GM23338 (cell line): Measurements from ENCODE around the gene MAS1L. TPM values are rescaled to one million over a fixed set of nuclear protein-coding genes. Genes with fewer than 3 reads are reported as not detected.
"Not testable (repeated sequence)": the region's sequence is repeated elsewhere in the genome, so short reads cannot be mapped to it uniquely, and the experiment has no call there.

Experiments
- ATAC-seq: fragments of 200-7000 bp; cut with Tn5 transposase; 3 replicates; pipeline ENCODE4 v1.9.1; 2020
- DNase-seq: peaks from one replicate; pipeline ENCODE4 v3.0.0-alpha.2; 2015; ENCODE audit warnings: low spot score
- H2AFZ ChIP-seq: fragments of 200-600 bp; sonication (generic); 2 replicates; pipeline ENCODE4 v1.8.0; 2016; ENCODE audit warnings: antibody characterized with exemption, mild to moderate bottlenecking, moderate library complexity
- H3F3A ChIP-seq: fragments of 200-600 bp; sonication (generic); replicated peaks from 2 replicates; pipeline ENCODE4 v1.8.0; 2017; ENCODE audit warnings: antibody characterized with exemption, mixed run types, low read depth
- H3K27ac ChIP-seq: fragments of 200-600 bp; sonication (generic); 2 replicates; pipeline ENCODE4 v1.6.1; 2016; ENCODE audit warnings: low read depth
- H3K27me3 ChIP-seq: fragments of 200-600 bp; sonication (generic); 2 replicates; pipeline ENCODE4 v1.8.0; 2016; ENCODE audit warnings: mild to moderate bottlenecking, mixed run types, moderate library complexity; ENCODE audit not compliant: insufficient read depth
- H3K36me3 ChIP-seq: fragments of 200-600 bp; sonication (generic); 2 replicates; pipeline ENCODE4 v1.8.0; 2016; ENCODE audit warnings: mild to moderate bottlenecking; ENCODE audit not compliant: insufficient read depth
- H3K4me1 ChIP-seq: fragments of 200-600 bp; sonication (generic); 2 replicates; pipeline ENCODE4 v1.8.0; 2016; ENCODE audit warnings: mild to moderate bottlenecking, moderate library complexity; ENCODE audit not compliant: insufficient read depth
- H3K4me2 ChIP-seq: fragments of 200-600 bp; sonication (generic); 2 replicates; pipeline ENCODE4 v1.7.1; 2017; ENCODE audit warnings: mixed run types
- H3K4me3 ChIP-seq: fragments of 200-600 bp; sonication (generic); 2 replicates; pipeline ENCODE4 v1.6.1; 2016; ENCODE audit warnings: mixed run types
- H3K79me2 ChIP-seq: fragments of 200-600 bp; sonication (generic); replicated peaks from 2 replicates; pipeline ENCODE4 v1.8.0; 2017; ENCODE audit warnings: mild to moderate bottlenecking; ENCODE audit not compliant: insufficient read depth
- H3K9me2 ChIP-seq: fragments of 200-600 bp; sonication (generic); 2 replicates; pipeline ENCODE4 v1.8.0; 2017; ENCODE audit not compliant: insufficient read depth
- H4K20me1 ChIP-seq: fragments of 200-600 bp; sonication (generic); replicated peaks from 2 replicates; pipeline ENCODE4 v1.8.0; 2017; ENCODE audit warnings: mild to moderate bottlenecking; ENCODE audit not compliant: insufficient read depth
- H3K27ac Mint-ChIP-seq: 2 replicates; pipeline ENCODE4 v1.8.0; 2020; ENCODE audit warnings: inconsistent platforms, mild to moderate bottlenecking, moderate library complexity, mixed read lengths
- H3K27me3 Mint-ChIP-seq: 3 replicates; pipeline ENCODE4 v1.8.0; 2022; ENCODE audit warnings: low read depth, mild to moderate bottlenecking, moderate library complexity, mixed read lengths, inconsistent platforms; ENCODE audit not compliant: insufficient read depth, poor library complexity
- H3K36me3 Mint-ChIP-seq: 3 replicates; pipeline ENCODE4 v1.8.0; 2021; ENCODE audit warnings: low read depth, mild to moderate bottlenecking, inconsistent platforms, moderate library complexity, mixed read lengths
- H3K4me1 Mint-ChIP-seq: 3 replicates; pipeline ENCODE4 v1.8.0; 2020; ENCODE audit warnings: mild to moderate bottlenecking, inconsistent platforms, mixed read lengths
- H3K4me3 Mint-ChIP-seq: 3 replicates; pipeline ENCODE4 v1.8.0; 2021; ENCODE audit warnings: moderate library complexity, mild to moderate bottlenecking, inconsistent platforms, mixed read lengths
- H3K9me3 Mint-ChIP-seq: 3 replicates; pipeline ENCODE4 v1.8.0; 2020; ENCODE audit warnings: moderate library complexity, mild to moderate bottlenecking, inconsistent platforms, mixed read lengths
- polyA plus RNA-seq: library from polyadenylated mRNA; unstranded; fragments of >200 nt; fragmentation: Nextera tagmentation; extraction: Ambion mirVana; gene quantifications from 2 replicates; pipeline ENCODE4 v1.2.1, GENCODE V29; 2016
- total RNA-seq: library from RNA; depleted of rRNA; stranded (reverse); fragments of >200 nt; shearing (Covaris generic); gene quantifications from 2 replicates; pipeline ENCODE4 v1.2.3, GENCODE V29; 2014; rRNA removed
- TF ChIP-seq, protein P1 (sequence below), 2 experiments: fragments of 200-600 bp in 1 of 2; sonication (generic) in 1 of 2; conservative IDR thresholded peaks; 2 replicates each; pipeline versions ENCODE4 v1.5.1 to v1.6.1; 2016 to 2017; ENCODE audit warnings: antibody characterized with exemption in 2 of 2, low read depth in 2 of 2, mild to moderate bottlenecking in 2 of 2, moderate library complexity in 1 of 2

The MAS1L gene
- total and polyA plus RNA-seq, 2 experiments from 2014 or later = not detected

DNA sequence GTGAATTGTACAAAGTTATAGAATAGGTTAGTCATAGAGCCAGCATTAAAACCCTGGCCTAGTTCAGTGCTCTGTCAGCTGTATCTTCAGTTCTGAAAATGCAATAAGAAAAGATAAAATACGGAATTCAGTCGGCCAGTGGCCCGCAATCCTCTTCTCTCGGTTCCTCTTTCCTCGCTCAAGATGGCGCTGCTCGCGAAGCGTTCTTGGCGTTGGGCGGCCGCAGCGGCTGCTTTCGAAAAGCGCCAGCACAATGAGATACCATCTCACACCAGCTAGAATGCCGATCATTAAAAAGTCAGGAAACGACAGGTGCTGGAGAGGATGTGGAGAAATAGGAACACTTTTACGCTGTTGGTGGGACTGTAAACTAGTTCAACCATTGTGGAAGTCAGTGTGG is 51.0 kb downstream of the MAS1L start:
- TF ChIP-seq, protein P1, sequence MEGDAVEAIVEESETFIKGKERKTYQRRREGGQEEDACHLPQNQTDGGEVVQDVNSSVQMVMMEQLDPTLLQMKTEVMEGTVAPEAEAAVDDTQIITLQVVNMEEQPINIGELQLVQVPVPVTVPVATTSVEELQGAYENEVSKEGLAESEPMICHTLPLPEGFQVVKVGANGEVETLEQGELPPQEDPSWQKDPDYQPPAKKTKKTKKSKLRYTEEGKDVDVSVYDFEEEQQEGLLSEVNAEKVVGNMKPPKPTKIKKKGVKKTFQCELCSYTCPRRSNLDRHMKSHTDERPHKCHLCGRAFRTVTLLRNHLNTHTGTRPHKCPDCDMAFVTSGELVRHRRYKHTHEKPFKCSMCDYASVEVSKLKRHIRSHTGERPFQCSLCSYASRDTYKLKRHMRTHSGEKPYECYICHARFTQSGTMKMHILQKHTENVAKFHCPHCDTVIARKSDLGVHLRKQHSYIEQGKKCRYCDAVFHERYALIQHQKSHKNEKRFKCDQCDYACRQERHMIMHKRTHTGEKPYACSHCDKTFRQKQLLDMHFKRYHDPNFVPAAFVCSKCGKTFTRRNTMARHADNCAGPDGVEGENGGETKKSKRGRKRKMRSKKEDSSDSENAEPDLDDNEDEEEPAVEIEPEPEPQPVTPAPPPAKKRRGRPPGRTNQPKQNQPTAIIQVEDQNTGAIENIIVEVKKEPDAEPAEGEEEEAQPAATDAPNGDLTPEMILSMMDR (conservative IDR thresholded peaks at IDR 0.05; ENCODE audit: low read depth in 2 of 2) = peak; percentile 56 to 73
- H3K4me1 ChIP-seq, H3K4me3 Mint-ChIP-seq, H3F3A ChIP-seq, H3K9me3 Mint-ChIP-seq, H3K9me2 ChIP-seq, H3K4me1 Mint-ChIP-seq, H3K27ac ChIP-seq, H3K27me3 ChIP-seq, H3K36me3 Mint-ChIP-seq, H3K36me3 ChIP-seq, H3K4me3 ChIP-seq, H4K20me1 ChIP-seq, H3K4me2 ChIP-seq, H3K79me2 ChIP-seq, H3K27me3 Mint-ChIP-seq, H3K27ac Mint-ChIP-seq: not testable (repeated sequence)
- ATAC-seq (peak; percentile 68), DNase-seq (peak; percentile 66)
- H2AFZ ChIP-seq = peak overlapping the region; percentile 6; the same call in 1 of the 2 replicates

Other genes starting within 250 kb of the MAS1L start
- gene OR14J1, start 186.3 kb downstream of the MAS1L start, total RNA-seq = not detected in 2 replicates
- gene OR14J1, start 186.3 kb downstream of the MAS1L start, polyA plus RNA-seq = not detected in 2 replicates
- gene OR5V1, start 119.1 kb downstream of the MAS1L start, total RNA-seq = not detected in 2 replicates
- not detected in 2 replicates for gene OR5V1, start 119.1 kb downstream of the MAS1L start, polyA plus RNA-seq
- not detected in 2 replicates for gene OR12D3, start 112.7 kb downstream of the MAS1L start, total RNA-seq
- not detected in 2 replicates for gene OR12D3, start 112.7 kb downstream of the MAS1L start, polyA plus RNA-seq
- not detected in 2 replicates for gene OR12D2, start 92.3 kb downstream of the MAS1L start, total RNA-seq
- gene OR12D2, start 92.3 kb downstream of the MAS1L start, polyA plus RNA-seq = not detected in 2 replicates
- gene OR12D1, start 73.0 kb downstream of the MAS1L start, total RNA-seq = not detected in 2 replicates
- gene OR12D1, start 73.0 kb downstream of the MAS1L start, polyA plus RNA-seq = not detected in 2 replicates
- gene OR10C1, start 48.6 kb downstream of the MAS1L start, total RNA-seq = not detected in 2 replicates
- gene OR10C1, start 48.6 kb downstream of the MAS1L start, polyA plus RNA-seq = not detected in 2 replicates
- gene OR11A1, start 30.9 kb downstream of the MAS1L start, total RNA-seq = not detected in 2 replicates
- not detected in 2 replicates for gene OR11A1, start 30.9 kb downstream of the MAS1L start, polyA plus RNA-seq
- not detected in 2 replicates for gene OR2H1, start 30.8 kb downstream of the MAS1L start, total RNA-seq
- not detected in 2 replicates for gene OR2H1, start 30.8 kb downstream of the MAS1L start, polyA plus RNA-seq
- gene UBD, start 71.8 kb upstream of the MAS1L start, total RNA-seq = not detected in 2 replicates
- gene UBD, start 71.8 kb upstream of the MAS1L start, polyA plus RNA-seq = not detected in 2 replicates
- gene OR2H2, start 97.2 kb upstream of the MAS1L start, total RNA-seq = not detected in 2 replicates
- 0.83 and 0.86 TPM in 2 replicates for gene OR2H2, start 97.2 kb upstream of the MAS1L start, polyA plus RNA-seq
- 50.2 and 78.9 TPM in 2 replicates for gene GABBR1, start 145.2 kb upstream of the MAS1L start, total RNA-seq
- gene GABBR1, start 145.2 kb upstream of the MAS1L start, polyA plus RNA-seq = 36.6 and 42.8 TPM in 2 replicates
- 0.74 and 2.5 TPM in 2 replicates for gene MOG, start 169.1 kb upstream of the MAS1L start, total RNA-seq
- gene MOG, start 169.1 kb upstream of the MAS1L start, polyA plus RNA-seq = 0.49 and 0.55 TPM in 2 replicates
- gene ZFP57, start 193.2 kb upstream of the MAS1L start, total RNA-seq = 0.59 and 2.8 TPM in 2 replicates
- 0.84 and 1.3 TPM in 2 replicates for gene ZFP57, start 193.2 kb upstream of the MAS1L start, polyA plus RNA-seq
- 4.4 and 4.8 TPM in 2 replicates for gene HLA-F, start 235.5 kb upstream of the MAS1L start, total RNA-seq
- 10.4 and 11.6 TPM in 2 replicates for gene HLA-F, start 235.5 kb upstream of the MAS1L start, polyA plus RNA-seq